Tibial nerve (tissue), 3 donors: ENCODE data around the gene TRABD2B.

Experiments used
- CTCF ChIP-seq, 5 experiments: fragments of 200-600 bp in 3 of 5; fragments of 450-650 bp in 2 of 5; sonication (generic) in 3 of 5; IDR thresholded peaks; one replicate each; pipeline ENCODE4 v1.5.1; 2016 to 2019; ENCODE audit warnings: antibody characterized with exemption in 5 of 5, mild to moderate bottlenecking in 3 of 5, moderate library complexity in 2 of 5
- POLR2A ChIP-seq, 2 donors: fragments of 450-650 bp; IDR thresholded peaks; one replicate each; pipeline ENCODE4 v1.6.1; 2017; ENCODE audit warnings: antibody characterized with exemption in 2 of 2, mild to moderate bottlenecking in 2 of 2, moderate library complexity in 2 of 2

DNA sequence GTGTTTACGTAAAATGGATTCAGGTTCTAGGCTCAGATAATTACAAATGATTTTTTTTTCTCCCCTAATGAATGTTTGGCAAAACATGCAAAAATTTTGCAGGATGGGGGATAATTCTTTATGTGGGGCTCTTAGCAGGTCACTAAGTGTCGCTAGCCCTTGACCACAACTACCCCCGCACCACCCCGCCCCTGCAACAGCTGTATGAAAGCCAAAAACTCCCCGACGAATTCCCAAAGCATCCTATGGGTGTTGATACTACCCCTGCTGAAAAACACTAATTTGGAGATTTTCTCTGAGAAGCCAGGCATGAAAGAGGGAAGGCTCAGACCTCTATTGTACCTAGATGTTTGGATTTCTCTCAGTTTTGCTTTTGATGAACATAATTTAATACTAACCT is 243.0 kb downstream of the TRABD2B start:
- TF ChIP-seq POLR2A (IDR thresholded peaks at IDR 0.05) (no peak), CTCF (IDR thresholded peaks at IDR 0.05) (no peak)
